Stromal cell of bone marrow (primary cell): Measurements from ENCODE around the gene IL32.

Experiments used
- DNase-seq: peaks from one replicate; pipeline ENCODE4 v3.0.0-alpha.2; 2012; ENCODE audit warnings: low read depth

Gene IL32

GRCh38 chr16:3027983-3028715, 37.3 kb upstream of the IL32 start:
- DNase-seq: peak; percentile 11

GRCh38 chr16:3028716-3029319, 36.6 kb upstream of the IL32 start:
- DNase-seq: no peak

GRCh38 chr16:3029491-3030221, 35.8 kb upstream of the IL32 start:
- DNase-seq: no peak

GRCh38 chr16:3030222-3031212, 34.9 kb upstream of the IL32 start:
- no peak for DNase-seq

- no peak for DNase-seq
Measured at GRCh38 chr16:3032624-3033023, 32.8 kb upstream of the IL32 start.

- DNase-seq: no peak
Measured at GRCh38 chr16:3035289-3035971, 30.0 kb upstream of the IL32 start.

- no peak for DNase-seq
Measured at GRCh38 chr16:3035972-3036725, 29.3 kb upstream of the IL32 start.

GRCh38 chr16:3036726-3037315, 28.6 kb upstream of the IL32 start, which contains the start of gene BICDL2:
Gene BICDL2 (minus strand): TSS chr16:3036944. CDS start chr16:3035496, 1,448 bp downstream.
- no peak for DNase-seq

- no peak for DNase-seq
Measured at GRCh38 chr16:3038256-3038655, 27.2 kb upstream of the IL32 start.

GRCh38 chr16:3038896-3039295, 26.5 kb upstream of the IL32 start:
- no peak for DNase-seq

GRCh38 chr16:3042376-3042775, 23.1 kb upstream of the IL32 start:
- DNase-seq: no peak

- DNase-seq: no peak
Measured at GRCh38 chr16:3044708-3045107, 20.7 kb upstream of the IL32 start.

- DNase-seq: no peak
Measured at GRCh38 chr16:3045758-3046640, 19.4 kb upstream of the IL32 start, which contains the start of gene MMP25. Gene MMP25 (plus strand): TSS chr16:3046561. CDS start chr16:3046918, 357 bp downstream.

GRCh38 chr16:3046641-3047386, 18.6 kb upstream of the IL32 start:
- DNase-seq: no peak

GRCh38 chr16:3047387-3047720, 18.1 kb upstream of the IL32 start:
- DNase-seq: no peak

GRCh38 chr16:3049921-3050481, 15.4 kb upstream of the IL32 start:
- DNase-seq: no peak

GRCh38 chr16:3050487-3050886, 15.0 kb upstream of the IL32 start:
- DNase-seq: no peak

GRCh38 chr16:3051009-3051408, 14.4 kb upstream of the IL32 start:
- no peak for DNase-seq
